Bronchial epithelial cell (primary cell): ENCODE data around the gene IRF7. TPM values are rescaled to one million over a fixed set of nuclear protein-coding genes. Genes with fewer than 3 reads are reported as not detected.

Experiments
- DNase-seq: peaks from one replicate; pipeline ENCODE4 v3.0.0-alpha.2; 2010; ENCODE audit warnings: low read depth
- FAIRE-seq: peaks from 2 replicates; lab custom pipeline; 2011; peaks lifted over from hg19 to GRCh38; lab: Jason Lieb, UNC
- H3K27me3 ChIP-seq: 2 replicates; pipeline ENCODE4 v1.5.1; 2011; ENCODE audit warnings: low read length; ENCODE audit not compliant: control insufficient read depth, insufficient read depth
- H3K36me3 ChIP-seq: 2 replicates; pipeline ENCODE4 v1.5.1; 2011; ENCODE audit warnings: low read length; ENCODE audit not compliant: control insufficient read depth, insufficient read depth
- H3K4me3 ChIP-seq: 2 replicates; pipeline ENCODE4 v1.5.1; 2011; ENCODE audit warnings: mild to moderate bottlenecking, low read depth, low read length, control low read depth
- total RNA-seq: library from RNA; depleted of rRNA; stranded (reverse); fragments of >200 nt; gene quantifications from 2 replicates; pipeline ENCODE4 v1.2.1, GENCODE V29; 2014
- TF ChIP-seq, protein P1 (sequence below): IDR thresholded peaks from 2 replicates; pipeline ENCODE4 v1.5.1; 2011; ENCODE audit warnings: mild to moderate bottlenecking, moderate library complexity, low read length, control low read depth, inconsistent platforms; ENCODE audit not compliant: insufficient read depth, severe bottlenecking

IRF7 gene
- total RNA-seq, 1 donor from 2014 or later: 15.3 TPM

DNA sequence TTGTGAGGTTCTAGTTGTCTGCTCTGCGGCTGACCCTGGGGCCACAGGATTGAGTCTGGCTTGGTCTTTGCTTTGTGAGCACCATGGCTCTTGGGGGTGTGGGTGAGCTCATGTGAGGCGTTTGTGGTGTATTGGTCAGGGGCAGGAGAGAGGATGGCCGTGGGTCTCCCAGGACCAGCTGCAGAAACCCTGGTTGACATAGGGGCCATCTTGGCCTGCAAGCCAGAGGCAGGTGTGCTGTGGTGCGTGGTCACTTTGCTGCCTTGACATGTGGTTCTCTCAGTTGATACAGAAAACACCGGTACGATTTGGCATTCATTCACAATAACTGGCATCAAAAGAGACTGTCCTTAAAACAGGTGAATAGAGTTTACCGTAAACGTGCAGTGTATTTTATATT, 28.2 kb downstream of the IRF7 start:
- peaks cover 34% of the 10 kb centered on the region for H3K36me3 ChIP-seq
- no peak for DNase-seq

DNA sequence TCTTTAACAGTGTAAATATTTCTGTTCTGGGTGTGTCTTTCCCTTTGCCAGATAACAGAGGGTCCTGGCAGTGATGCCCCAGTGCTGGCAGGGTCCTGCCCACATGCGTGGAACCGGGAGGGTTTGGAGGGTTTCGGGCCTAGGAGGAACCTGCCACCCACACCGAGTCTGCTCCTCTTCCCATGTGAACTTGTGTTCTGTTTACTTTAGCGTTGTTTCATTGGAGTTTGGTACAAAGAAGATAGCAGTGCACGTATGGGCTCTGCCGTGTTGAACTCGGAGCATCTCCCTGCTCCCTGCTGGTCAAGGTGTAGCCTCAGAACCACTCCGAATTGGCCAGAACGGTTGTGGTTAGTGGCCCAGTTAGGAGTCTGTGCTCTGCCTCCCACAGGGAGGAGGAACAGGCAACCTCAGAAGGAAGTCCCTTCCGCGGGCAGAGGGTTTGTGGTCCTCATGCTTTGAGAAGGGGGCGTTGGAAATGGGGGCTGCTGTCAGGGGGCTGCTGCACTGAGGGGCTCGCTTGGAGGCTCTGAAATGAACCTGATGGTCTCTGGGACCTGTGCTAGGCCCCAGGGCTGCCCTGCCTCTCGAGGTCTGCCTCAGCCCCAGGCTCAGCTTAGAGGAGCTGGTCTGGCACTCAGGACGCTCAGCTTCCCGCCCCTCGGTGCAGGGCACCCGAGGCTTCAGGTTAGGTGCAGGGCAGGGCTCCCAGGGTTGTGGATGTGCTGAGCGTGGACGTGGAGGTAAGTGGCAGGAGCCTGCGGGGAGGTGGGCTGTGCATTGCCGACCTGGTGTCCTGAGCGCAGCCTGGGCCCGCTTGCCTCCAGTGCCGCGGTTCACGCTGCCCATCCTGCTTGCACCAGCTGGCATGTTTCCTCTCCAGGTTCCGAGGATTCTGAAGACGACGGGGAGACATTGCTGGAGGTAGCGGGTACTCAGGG, 29.1 kb downstream of the IRF7 start:
- TF ChIP-seq, protein P1, sequence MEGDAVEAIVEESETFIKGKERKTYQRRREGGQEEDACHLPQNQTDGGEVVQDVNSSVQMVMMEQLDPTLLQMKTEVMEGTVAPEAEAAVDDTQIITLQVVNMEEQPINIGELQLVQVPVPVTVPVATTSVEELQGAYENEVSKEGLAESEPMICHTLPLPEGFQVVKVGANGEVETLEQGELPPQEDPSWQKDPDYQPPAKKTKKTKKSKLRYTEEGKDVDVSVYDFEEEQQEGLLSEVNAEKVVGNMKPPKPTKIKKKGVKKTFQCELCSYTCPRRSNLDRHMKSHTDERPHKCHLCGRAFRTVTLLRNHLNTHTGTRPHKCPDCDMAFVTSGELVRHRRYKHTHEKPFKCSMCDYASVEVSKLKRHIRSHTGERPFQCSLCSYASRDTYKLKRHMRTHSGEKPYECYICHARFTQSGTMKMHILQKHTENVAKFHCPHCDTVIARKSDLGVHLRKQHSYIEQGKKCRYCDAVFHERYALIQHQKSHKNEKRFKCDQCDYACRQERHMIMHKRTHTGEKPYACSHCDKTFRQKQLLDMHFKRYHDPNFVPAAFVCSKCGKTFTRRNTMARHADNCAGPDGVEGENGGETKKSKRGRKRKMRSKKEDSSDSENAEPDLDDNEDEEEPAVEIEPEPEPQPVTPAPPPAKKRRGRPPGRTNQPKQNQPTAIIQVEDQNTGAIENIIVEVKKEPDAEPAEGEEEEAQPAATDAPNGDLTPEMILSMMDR: no peak
- DNase-seq: no peak
- Histone ChIP-seq H3K36me3 (peaks cover 38% of the 10 kb centered on the region), H3K4me3 (no peak overlapping the region), H3K27me3 (no peaks in the 10 kb centered on the region)
- FAIRE-seq: no peak

More for the DNA sequence above, 28.2 kb downstream of the IRF7 start:
- Histone ChIP-seq H3K4me3 (no peak overlapping the region), H3K27me3 (no peaks in the 10 kb centered on the region)
- TF ChIP-seq, protein P1: no peak
- FAIRE-seq: no peak

DNA sequence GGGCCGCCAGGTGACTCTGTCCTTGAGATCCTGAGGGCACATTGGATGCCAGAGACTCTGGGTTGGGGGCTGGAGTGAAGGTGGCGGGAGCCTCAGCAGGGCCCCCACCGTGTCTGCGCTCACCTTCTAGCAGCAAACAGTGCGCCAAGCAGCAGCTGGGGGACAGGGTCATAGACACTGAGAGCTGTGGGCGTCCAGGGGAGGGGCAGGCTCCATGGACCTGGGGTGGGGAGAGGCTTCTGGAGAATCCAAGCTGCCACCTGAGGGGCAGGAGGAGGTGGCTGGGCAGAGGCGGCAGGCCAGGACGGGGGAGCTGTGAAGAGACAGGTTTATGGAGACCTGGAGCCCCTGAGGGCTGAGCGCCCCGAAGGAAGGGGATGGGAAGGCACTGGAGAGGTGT, 31.5 kb downstream of the IRF7 start:
- FAIRE-seq (no peak), DNase-seq (no peak)
- TF ChIP-seq, protein P1: no peak
- no peak overlapping the region for H3K4me3 ChIP-seq
- peaks cover 30% of the 10 kb centered on the region for H3K36me3 ChIP-seq
- H3K27me3 ChIP-seq: no peaks in the 10 kb centered on the region

DNA sequence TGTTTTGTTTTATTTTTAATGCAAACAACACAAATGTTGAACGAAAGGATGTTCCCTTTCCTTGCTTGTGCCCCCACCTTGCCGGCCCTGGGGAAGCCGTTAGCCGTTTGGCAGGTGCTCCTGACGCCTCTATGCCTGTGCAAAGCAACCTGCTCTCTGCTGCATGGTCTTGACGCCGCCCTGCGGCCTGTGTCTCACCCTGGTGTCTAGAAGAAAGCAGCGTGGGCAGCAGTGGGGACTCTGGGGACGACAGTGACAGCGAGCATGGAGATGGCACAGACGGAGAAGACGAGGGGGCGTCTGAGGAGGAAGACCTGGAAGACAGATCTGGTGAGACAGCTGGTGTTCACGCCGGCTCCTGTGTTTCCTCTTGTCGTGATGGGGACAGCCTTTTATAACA, 34.0 kb downstream of the IRF7 start:
- Histone ChIP-seq H3K36me3 (peaks cover 20% of the 10 kb centered on the region), H3K4me3 (no peak overlapping the region), H3K27me3 (no peaks in the 10 kb centered on the region)
- FAIRE-seq (no peak), DNase-seq (no peak)
- TF ChIP-seq, protein P1: no peak

DNA sequence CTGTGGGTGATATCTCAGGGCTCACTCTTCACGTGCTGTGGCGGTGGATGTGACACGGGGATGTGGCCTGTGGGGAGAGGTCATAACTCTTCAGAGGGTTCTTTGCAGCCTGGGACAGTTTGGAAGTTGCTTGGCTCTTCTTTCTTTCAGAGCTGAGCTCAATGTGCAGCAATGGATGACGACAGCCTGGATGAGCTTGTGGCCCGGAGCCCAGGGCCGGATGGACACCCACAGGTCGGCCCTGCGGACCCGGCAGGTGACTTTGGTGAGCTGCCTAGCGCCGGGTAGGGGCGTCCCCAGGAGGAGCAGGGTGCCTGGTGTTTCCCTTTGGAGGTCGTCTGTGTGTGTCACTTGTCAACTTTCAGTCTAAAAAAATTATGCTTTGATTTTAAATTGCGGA, 34.4 kb downstream of the IRF7 start:
- Histone ChIP-seq H3K4me3 (no peak overlapping the region), H3K27me3 (no peaks in the 10 kb centered on the region), H3K36me3 (peaks cover 16% of the 10 kb centered on the region)
- DNase-seq: no peak
- FAIRE-seq: no peak
- TF ChIP-seq, protein P1: no peak
